GM12865 (cell line): Measurements from ENCODE around the gene VSTM4.

Experiments
- DNase-seq: peaks from one replicate; pipeline ENCODE4 v3.0.0; 2010; ENCODE audit warnings: low read depth
- H3K4me3 ChIP-seq: 2 replicates; pipeline ENCODE4 v1.5.1; 2011; ENCODE audit warnings: mild to moderate bottlenecking, low read depth, low read length, control low read depth
- TF ChIP-seq, protein P1 (sequence below): IDR thresholded peaks from 2 replicates; pipeline ENCODE4 v1.5.1; 2011; ENCODE audit warnings: low read length, control low read depth, low read depth, inconsistent platforms; ENCODE audit not compliant: insufficient read depth; ENCODE audit errors: missing control alignments

Gene VSTM4

DNA sequence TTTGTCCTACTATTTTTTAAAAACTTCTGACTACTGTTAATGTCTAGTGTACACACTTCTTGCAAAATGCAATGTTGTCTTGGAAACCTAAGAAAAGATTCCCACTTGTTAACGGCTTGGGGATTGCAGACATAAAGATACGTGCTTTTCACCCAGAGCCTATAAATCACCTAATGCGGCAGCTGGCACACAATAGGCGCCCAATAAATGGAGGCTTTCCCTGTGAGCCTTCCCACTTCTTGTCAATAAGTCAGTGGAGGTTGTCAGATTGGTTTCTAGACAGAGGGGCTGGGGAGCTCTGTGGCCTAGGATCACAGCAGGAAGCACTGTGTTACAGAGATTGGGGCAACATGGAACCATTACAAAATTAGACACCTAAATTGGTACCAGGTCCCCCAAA lies 74.7 kb downstream of the VSTM4 start:
- H3K4me3 ChIP-seq = no peak overlapping the region
- DNase-seq = no peak

DNA sequence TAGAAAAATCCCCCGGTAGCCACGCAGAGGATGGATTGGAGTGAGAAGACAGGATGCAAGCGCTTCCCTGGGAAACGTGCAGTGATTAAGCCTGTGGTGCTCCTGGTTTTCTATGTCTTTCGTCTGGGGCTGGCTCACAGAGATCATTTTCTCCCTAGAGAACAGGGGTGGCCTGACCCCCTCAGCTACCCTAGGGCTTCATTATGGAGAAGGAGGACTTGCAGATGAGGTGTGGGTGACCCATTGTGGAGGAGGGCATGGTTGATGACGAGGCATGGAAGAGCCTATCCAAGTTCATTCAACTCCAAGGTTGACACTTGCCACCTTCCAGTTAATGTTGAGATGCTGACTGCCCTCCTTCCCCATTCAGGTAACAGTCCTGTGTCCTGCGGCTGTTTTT lies 75.9 kb downstream of the VSTM4 start:
- DNase-seq = no peak
- TF ChIP-seq, protein P1, sequence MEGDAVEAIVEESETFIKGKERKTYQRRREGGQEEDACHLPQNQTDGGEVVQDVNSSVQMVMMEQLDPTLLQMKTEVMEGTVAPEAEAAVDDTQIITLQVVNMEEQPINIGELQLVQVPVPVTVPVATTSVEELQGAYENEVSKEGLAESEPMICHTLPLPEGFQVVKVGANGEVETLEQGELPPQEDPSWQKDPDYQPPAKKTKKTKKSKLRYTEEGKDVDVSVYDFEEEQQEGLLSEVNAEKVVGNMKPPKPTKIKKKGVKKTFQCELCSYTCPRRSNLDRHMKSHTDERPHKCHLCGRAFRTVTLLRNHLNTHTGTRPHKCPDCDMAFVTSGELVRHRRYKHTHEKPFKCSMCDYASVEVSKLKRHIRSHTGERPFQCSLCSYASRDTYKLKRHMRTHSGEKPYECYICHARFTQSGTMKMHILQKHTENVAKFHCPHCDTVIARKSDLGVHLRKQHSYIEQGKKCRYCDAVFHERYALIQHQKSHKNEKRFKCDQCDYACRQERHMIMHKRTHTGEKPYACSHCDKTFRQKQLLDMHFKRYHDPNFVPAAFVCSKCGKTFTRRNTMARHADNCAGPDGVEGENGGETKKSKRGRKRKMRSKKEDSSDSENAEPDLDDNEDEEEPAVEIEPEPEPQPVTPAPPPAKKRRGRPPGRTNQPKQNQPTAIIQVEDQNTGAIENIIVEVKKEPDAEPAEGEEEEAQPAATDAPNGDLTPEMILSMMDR = no peak
- H3K4me3 ChIP-seq = no peak overlapping the region

More for the DNA sequence above, 74.7 kb downstream of the VSTM4 start:
- TF ChIP-seq, protein P1 = no peak

DNA sequence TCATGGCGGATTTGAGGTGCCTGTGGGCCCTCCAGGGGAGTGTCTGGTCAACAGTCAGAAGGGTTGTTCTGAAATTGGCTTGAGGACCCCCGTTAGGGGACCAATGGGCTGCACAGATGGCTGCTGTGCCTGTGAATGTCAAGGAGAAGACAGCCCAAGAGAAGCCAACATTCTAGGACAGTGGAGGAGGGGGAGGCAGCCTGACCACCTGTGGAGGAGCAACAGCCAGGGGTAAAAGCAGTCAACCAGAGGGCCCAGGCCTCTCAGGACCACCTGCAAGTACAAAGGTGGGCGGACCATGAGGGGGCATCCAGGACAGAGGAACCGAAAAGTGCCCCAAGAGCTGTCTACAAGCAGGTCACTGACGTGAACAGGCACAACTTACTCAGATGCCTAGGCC lies 76.6 kb downstream of the VSTM4 start:
- TF ChIP-seq, protein P1 = no peak
- DNase-seq = no peak
- no peak overlapping the region for H3K4me3 ChIP-seq

DNA sequence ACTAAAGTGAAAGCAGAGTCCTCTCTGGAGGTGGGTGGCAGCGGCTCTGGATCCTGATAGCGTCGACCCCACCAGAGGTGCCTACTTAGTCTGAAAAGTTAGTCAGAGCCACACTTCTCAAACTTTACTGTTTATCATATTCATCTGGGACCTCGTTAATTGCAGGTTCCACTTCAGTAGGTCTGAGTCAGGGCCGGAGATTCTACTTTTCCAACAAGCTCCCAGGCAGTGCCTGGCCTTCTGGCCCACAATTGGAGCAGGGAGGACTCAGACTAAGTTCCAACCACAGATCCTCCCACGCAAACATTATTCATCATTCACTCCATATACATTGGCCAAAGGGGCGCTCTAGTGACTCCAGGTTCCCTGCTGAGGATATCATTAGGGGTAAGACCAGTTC lies 78.1 kb downstream of the VSTM4 start:
- DNase-seq = no peak

DNA sequence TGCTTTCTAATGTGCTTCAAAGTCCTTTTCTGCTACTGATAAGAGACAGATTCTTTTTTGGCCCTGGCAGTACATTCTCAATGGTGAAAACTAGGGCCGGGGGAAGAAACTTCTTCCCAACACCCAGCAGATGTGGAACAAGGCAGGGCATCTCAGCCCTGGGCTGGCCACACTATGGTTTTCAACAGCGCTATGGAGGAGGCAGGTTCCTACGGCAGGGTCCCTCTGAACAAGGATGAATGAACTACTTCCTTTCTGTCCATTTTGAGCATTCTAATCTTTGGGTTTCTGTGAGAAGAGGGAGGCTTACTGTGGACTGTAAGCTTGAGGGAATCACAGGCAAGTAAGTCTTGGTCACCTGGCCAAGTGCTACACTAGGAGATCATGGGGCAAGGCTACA lies 78.7 kb downstream of the VSTM4 start:
- TF ChIP-seq, protein P1 = no peak
- no peak overlapping the region for H3K4me3 ChIP-seq
- no peak for DNase-seq

More for the DNA sequence above, 78.1 kb downstream of the VSTM4 start:
- TF ChIP-seq, protein P1 = no peak
- no peak overlapping the region for H3K4me3 ChIP-seq

DNA sequence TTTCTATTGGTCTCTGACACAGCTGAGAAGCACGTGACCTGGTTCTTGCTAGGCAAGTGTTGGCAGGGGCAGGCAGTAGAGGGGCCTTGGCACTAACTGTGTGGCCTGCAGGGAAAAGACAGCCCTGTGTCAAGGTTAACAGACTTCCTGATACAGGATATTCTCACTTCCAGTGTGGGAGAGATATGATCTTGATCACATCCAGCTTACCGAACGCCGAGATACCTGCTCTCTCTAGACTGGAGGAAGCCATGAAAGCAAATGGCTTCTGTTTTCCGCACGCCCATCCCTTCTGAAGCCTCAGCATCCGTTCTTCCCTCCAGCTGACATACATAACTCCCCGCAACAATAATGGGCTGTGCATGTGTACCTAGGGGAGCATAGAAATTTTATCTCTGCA lies 79.4 kb downstream of the VSTM4 start:
- no peak for DNase-seq
- no peak overlapping the region for H3K4me3 ChIP-seq
- TF ChIP-seq, protein P1 = no peak

DNA sequence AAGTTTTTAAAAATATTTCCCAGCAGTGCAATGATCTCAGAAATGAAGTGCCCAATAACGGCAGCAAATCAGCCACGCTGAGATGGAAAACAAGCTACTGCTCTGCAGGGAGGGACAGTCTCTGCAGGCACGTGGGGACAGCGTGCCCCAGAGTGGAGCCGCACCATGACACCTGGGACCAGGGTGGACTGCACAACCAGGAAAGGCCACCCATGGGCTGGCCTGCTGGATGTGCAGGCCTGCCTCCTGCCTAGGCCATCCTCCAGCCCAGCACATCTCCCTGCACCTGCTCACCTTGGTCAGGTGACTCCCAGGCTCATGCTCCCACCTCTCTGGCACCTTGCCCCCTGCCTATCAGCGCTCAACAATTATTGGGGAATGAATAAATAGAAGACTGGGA lies 80.4 kb downstream of the VSTM4 start:
- H3K4me3 ChIP-seq = no peak overlapping the region
- DNase-seq = no peak
- TF ChIP-seq, protein P1 = no peak
